Measurements from ENCODE around the gene NUP133.
A peak's percentile ranks its signal among the peaks of the same experiment; 100 is the strongest.
"Not testable (repeated sequence)": the region's sequence is repeated elsewhere in the genome, so short reads cannot be mapped to it uniquely, and the experiment has no call there.

The NUP133 gene

DNA sequence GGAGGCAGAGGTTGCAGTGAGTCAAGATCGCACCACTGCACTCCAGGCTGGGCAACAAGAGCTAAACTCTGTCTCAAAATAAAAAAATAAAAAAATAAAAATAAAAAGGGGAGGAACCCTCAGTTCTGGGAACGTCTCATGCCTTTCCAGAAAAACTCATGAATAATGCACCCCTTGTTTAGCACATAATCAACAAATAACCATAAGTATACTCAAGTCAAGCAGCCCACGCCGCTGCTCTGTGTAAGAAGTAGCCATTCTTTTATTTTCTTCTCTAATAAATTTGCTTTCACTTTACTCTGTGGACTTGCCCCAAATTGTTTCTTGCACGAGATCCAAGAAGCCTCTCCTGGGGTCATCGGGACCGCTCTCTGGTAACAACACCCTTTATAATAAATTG is 59.8 kb downstream of the NUP133 start:
- no peak for DNase-seq

DNA sequence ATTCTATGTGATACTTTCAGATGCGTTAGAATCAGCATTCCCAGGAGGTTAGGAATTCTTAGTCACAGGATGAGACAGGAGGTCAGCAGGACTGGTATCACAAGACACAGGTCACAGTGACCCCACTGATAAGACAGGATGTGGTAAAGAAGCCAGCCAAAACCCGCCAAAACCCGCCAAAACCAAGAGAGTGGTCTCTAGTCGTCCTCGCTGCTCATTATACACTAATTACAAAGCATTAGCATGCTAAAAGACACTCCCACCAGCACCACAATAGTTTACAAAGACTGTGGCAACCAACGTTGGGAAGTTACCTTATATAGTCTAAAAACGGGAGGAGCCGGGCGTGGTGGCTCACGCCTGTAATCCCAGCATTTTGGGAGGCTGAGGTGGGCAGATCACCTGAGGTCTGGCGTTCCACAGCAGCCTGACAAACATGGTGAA is 60.3 kb downstream of the NUP133 start:
- no peak for DNase-seq

DNA sequence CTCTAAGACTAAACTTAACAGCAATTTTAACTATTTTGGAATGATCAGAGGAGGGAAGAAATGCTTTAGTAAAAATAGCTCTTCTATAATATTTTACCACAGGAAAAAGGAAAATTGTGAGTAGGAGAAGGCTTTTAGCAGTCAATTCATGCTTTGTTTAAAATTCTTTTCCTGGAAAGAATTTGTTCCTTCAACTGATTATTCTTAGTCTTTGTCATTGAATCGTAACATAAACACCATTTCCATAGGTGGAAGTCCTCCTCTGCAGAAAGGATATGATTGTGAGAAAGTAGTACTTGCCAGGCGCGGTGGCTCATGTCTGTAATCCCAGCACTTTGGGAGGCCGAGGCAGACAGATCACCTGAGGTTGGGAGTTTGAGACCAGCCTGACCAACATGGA is 62.3 kb downstream of the NUP133 start:
- no peak for DNase-seq

- DNase-seq: peak in 1 of 5 experiments; percentile 92
Measured at GRCh38 chr1:229440851-229441537, 67.1 kb downstream of the NUP133 start.

- no peak for DNase-seq
Measured at GRCh38 chr1:229438021-229438420, 70.1 kb downstream of the NUP133 start.

DNA sequence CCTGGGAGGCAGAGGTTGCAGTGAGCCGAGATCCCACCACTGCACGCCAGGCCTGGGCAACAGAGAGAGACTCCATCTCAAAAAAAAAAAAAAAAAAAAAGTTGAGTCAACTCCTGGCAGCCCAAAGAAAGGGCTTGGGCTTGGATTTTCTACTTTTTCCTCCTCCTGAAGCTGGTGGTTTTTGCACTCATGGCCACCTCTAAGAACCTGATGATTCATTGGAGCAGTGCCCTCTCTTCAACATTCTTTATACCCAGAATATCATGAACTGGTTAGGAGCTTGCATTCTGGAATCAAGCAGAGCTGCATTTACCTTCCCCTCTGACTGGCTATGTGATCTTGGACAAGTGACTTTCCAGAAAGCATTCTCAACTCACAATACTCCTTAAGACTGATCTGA is 70.7 kb downstream of the NUP133 start:
- DNase-seq: no peak

- DNase-seq: no peak
Measured at GRCh38 chr1:229436201-229436600, 71.9 kb downstream of the NUP133 start.

- no peak for DNase-seq
Measured at GRCh38 chr1:229434641-229435051, 73.5 kb downstream of the NUP133 start.

GRCh38 chr1:229434005-229434640 is 74.0 kb downstream of the NUP133 start, which contains the start of gene ACTA1:
ACTA1 (minus strand) TSS chr1:229434094; CDS start chr1:229433115, 979 bp downstream.
- DNase-seq: no peak

- no peak for DNase-seq
Measured at GRCh38 chr1:229433364-229434004, 74.7 kb downstream of the NUP133 start.

DNA sequence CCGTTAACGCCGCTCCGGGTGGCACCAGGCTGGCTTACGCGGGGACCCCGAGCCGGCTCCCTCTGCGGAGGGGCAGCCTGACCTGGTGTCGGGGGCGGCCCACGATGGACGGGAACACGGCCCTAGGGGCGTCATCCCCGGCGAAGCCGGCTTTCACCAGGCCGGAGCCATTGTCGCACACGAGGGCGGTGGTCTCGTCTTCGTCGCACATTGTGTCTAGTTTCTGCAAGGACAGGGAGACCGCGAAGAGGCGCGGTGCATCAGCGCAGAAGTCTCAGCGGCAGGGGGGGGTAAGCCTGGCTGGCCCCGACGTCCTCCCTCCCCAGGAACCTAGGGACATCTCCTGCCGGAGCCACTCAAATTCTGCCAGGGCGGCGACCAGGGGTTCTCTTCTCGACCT is 75.2 kb downstream of the NUP133 start:
- no peak for DNase-seq

GRCh38 chr1:229432116-229432461 is 76.1 kb downstream of the NUP133 start:
- no peak for DNase-seq

DNA sequence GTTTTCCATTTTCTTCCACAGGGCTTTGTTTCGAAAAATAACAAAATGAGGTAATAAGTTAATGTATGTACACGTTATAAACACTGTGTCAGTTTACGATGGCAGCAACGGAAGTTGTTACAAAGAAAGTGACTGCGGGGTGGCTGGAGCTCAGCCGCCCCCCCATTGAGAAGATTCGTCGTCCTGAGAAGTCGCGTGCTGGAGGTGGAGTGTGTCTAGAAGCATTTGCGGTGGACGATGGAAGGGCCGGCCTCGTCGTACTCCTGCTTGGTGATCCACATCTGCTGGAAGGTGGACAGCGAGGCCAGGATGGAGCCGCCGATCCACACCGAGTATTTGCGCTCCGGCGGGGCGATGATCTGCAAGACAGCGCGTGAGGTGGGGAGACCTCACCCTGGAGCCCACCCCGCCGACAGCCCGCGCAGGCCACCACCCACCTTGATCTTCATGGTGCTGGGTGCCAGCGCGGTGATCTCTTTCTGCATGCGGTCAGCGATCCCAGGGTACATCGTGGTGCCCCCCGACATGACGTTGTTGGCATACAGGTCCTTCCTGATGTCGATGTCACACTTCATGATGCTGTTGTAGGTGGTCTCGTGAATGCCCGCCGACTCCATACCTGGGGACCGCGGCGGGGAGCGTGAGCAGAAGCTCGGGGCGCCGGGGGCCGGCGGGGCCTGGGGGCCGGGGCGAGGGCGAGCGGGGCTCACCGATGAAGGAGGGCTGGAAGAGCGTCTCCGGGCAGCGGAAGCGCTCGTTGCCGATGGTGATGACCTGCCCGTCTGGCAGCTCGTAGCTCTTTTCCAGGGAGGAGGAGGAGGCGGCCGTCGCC is 76.6 kb downstream of the NUP133 start:
- DNase-seq: peak in 1 of 5 experiments; percentile 45

- DNase-seq: peak in 1 of 5 experiments; percentile 32
Measured at GRCh38 chr1:229430761-229431283, 77.3 kb downstream of the NUP133 start.

GRCh38 chr1:229428256-229428655 is 79.9 kb downstream of the NUP133 start:
- DNase-seq: no peak

- DNase-seq: no peak
Measured at GRCh38 chr1:229427572-229427971, 80.6 kb downstream of the NUP133 start.

- DNase-seq: no peak
Measured at GRCh38 chr1:229425564-229426159, 82.5 kb downstream of the NUP133 start.

DNA sequence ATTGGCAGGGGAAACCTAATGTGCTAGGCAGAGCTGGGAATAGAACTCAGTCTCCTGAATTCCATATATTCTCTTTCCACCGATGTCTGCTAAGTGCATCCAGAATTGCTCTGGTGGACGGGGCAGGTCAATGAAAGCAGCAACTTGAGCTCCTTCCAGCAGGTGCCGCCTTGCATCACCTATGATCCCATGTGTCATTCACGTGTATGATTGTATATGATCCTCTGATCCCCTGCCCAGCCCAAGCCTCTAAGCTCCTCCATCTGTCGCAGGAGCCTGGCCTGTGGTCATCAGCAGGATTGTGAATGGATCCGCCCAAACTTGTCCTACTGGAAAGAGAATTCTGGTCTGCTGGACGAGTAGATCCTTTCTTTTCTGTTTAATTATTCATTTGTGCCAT is 87.4 kb downstream of the NUP133 start:
- DNase-seq: no peak

DNA sequence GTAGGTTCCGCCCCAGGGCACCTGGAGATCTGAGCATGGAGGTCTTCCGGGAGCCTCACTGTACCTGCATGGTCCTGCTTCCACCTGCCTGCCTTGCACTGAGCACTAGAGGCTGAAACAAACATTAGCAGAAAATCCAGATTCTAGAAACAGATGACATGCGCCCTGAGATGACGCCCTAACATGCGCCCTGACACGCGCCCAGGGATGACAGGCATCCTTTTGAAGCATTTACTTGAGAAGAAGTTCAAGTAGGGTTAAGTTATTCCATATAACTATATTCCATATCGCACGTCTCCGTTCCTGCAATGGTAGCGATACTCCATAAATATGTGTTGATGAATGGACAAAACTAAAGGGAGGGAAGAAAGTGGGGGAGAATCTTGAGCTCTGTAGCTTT is 87.9 kb downstream of the NUP133 start:
- DNase-seq: no peak

DNA sequence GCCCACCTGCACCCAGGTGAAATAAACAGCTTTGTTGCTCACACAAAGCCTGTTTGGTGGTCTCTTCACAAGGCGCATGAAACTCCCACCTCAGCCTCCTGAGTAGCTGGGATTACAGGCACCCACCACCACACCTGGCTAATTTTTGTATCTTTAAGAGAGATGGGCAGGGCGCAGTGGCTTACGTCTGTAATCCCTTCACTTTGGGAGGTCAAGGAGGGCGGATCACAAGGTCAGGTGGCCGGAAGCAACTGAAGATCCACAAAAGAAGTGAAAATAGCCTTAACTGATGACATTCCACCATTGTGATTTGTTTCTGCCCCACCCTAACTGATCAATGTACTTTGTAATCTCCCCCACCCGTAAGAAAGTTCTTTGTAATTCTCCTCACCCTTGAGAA is 89.6 kb downstream of the NUP133 start:
- DNase-seq: not testable (repeated sequence)

DNA sequence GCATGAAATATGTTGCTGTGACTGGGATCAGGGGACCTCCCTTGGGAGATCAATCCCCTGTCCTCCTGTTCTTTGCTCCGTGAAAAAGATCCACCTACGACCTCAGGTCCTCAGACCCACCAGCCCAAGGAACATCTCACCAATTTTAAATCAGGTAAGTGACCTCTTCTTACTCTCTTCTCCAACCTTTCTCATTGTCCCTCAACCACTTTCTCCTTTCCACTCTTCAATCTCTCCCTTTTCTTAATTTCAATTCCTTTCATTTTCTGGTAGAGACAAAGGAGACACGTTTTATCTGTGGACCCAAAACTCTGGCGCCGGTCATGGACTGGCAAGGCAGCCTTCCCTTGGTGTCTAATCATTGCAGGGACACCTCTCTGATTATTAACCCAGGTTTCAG is 95.3 kb downstream of the NUP133 start:
- DNase-seq: not testable (repeated sequence)

- no peak for DNase-seq
Measured at GRCh38 chr1:229412056-229412455, 96.1 kb downstream of the NUP133 start.

Measured in T-helper 2 cell (primary cell).